Fibroblast of pulmonary artery (primary cell): Measurements from ENCODE around the gene FBXL13.
A peak's percentile ranks its signal among the peaks of the same experiment; 100 is the strongest.

Source experiments
- DNase-seq: peaks from one replicate; pipeline ENCODE4 v3.0.0-alpha.2; 2010; ENCODE audit warnings: low read depth
- H3K4me3 ChIP-seq: replicated peaks from 2 replicates; pipeline ENCODE4 v1.5.1; 2011; ENCODE audit warnings: low read depth, mild to moderate bottlenecking, control low read depth, low read length, moderate library complexity
- CTCF ChIP-seq: IDR thresholded peaks from 2 replicates; pipeline ENCODE4 v1.5.1; 2011; ENCODE audit warnings: mild to moderate bottlenecking, control low read depth, low read length, inconsistent platforms; ENCODE audit errors: missing control alignments

The FBXL13 gene

GRCh38 chr7:103074519-103075336 is at the start of gene FBXL13, which contains the start of gene ARMC10:
Gene FBXL13, minus strand, starts transcription at chr7:103074796.
Gene ARMC10, plus strand, starts transcription at chr7:103075140. Its CDS starts 133 bp downstream, at chr7:103075273.
- no peak for TF ChIP-seq CTCF
- H3K4me3 ChIP-seq: peak within 1 kb of the TSS; percentile 67
- peak; percentile 92 for DNase-seq

GRCh38 chr7:103123529-103123928 is 48.9 kb upstream of the FBXL13 start:
- no peak overlapping the region for H3K4me3 ChIP-seq
- TF ChIP-seq CTCF: no peak
- DNase-seq: no peak

- no peak overlapping the region for H3K4me3 ChIP-seq
- DNase-seq: no peak
- no peak for TF ChIP-seq CTCF
Observed at GRCh38 chr7:103121641-103122040, 47.0 kb upstream of the FBXL13 start.

- DNase-seq: no peak
- no peak for TF ChIP-seq CTCF
- H3K4me3 ChIP-seq: no peak overlapping the region
Observed at GRCh38 chr7:103120362-103120761, 45.8 kb upstream of the FBXL13 start.

- TF ChIP-seq CTCF: no peak
- H3K4me3 ChIP-seq: no peak overlapping the region
- DNase-seq: no peak
Observed at GRCh38 chr7:103119791-103120291, 45.2 kb upstream of the FBXL13 start.

- DNase-seq: no peak
- no peak for TF ChIP-seq CTCF
Observed at GRCh38 chr7:103117465-103117864, 42.9 kb upstream of the FBXL13 start.

GRCh38 chr7:103116991-103117390 is 42.4 kb upstream of the FBXL13 start:
- no peak for TF ChIP-seq CTCF
- no peak for DNase-seq
- H3K4me3 ChIP-seq: no peak overlapping the region

More at GRCh38 chr7:103117465-103117864, 42.9 kb upstream of the FBXL13 start:
- no peak overlapping the region for H3K4me3 ChIP-seq
